ENCODE measurements around the gene SPART. TPM values are rescaled to one million over a fixed set of nuclear protein-coding genes. Genes with fewer than 3 reads are reported as not detected.

Gene SPART
- total RNA-seq, 1 experiment from 2014 or later = 60.6 TPM

DNA sequence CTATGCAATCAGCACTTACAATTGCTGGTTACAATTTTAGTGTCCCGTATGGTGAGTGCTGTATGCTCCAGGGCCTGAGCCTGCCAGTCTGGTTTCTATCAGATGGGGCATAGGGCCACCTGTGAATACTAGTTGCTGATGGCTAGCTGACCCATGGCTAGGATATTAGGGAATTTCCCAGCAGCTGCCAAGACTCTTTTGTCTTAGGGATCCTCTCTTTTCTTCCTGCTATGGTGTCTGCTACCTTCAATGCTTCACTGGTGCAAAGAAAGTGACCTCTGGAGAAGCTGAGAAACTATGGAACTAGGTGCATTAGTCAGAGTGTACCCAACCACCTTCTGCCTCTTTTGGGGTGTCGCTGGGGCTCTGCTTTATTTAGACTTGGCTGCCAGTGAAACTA lies 60.2 kb downstream of the SPART start:
- TF ChIP-seq, protein P1, sequence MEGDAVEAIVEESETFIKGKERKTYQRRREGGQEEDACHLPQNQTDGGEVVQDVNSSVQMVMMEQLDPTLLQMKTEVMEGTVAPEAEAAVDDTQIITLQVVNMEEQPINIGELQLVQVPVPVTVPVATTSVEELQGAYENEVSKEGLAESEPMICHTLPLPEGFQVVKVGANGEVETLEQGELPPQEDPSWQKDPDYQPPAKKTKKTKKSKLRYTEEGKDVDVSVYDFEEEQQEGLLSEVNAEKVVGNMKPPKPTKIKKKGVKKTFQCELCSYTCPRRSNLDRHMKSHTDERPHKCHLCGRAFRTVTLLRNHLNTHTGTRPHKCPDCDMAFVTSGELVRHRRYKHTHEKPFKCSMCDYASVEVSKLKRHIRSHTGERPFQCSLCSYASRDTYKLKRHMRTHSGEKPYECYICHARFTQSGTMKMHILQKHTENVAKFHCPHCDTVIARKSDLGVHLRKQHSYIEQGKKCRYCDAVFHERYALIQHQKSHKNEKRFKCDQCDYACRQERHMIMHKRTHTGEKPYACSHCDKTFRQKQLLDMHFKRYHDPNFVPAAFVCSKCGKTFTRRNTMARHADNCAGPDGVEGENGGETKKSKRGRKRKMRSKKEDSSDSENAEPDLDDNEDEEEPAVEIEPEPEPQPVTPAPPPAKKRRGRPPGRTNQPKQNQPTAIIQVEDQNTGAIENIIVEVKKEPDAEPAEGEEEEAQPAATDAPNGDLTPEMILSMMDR (conservative IDR thresholded peaks at IDR 0.05) = no peak

More for the DNA sequence above, 60.2 kb downstream of the SPART start:
- H3K18ac ChIP-seq (ENCODE audit: insufficient read length, low read depth, low read length) = no peak overlapping the region
- no peak overlapping the region for H3K23ac ChIP-seq (ENCODE audit: insufficient read length, low read depth, low read length)
- Mint-ChIP-seq H3K36me3 (ENCODE audit: insufficient read depth in 1 of 3, low read depth in 3 of 3) (peaks cover 8 to 39% (median 33%) of the 10 kb centered on the region in 3 experiments), H3K27ac (no peak overlapping the region), H3K9me3 (peaks cover 31 to 40% of the 10 kb centered on the region in 2 experiments), H3K4me3 (no peak overlapping the region), H3K27me3 (ENCODE audit: low read depth) (no peaks in the 10 kb centered on the region), H3K4me1 (peaks cover 0 to 8% of the 10 kb centered on the region in 2 experiments; a peak in 1 of 4 replicates)
- no peaks in the 10 kb centered on the region for H3K23me2 ChIP-seq (ENCODE audit: insufficient read length, low read depth, low read length, poor library complexity, severe bottlenecking)
- no peak overlapping the region for H3K4me2 ChIP-seq (ENCODE audit: insufficient read depth, insufficient read length, low read length)
- H4K91ac ChIP-seq (ENCODE audit: insufficient read length, low read depth, low read length) = no peak overlapping the region
- no peaks in the 10 kb centered on the region for H3K4me1 ChIP-seq (ENCODE audit: insufficient read depth, low read length)
- no peaks in the 10 kb centered on the region for H4K20me1 ChIP-seq (ENCODE audit: control insufficient read depth, insufficient read depth, insufficient read length)
- no peaks in the 10 kb centered on the region for H3K27me3 ChIP-seq (ENCODE audit: insufficient read depth, low read length)
- DNase-seq = no peak
- no peak overlapping the region for H4K8ac ChIP-seq (replicated peaks; ENCODE audit: insufficient read length, low read depth, low read length)
- H3K79me1 ChIP-seq (ENCODE audit: insufficient read depth, low read depth, low read length, poor library complexity, severe bottlenecking) = no peaks in the 10 kb centered on the region
- no peak overlapping the region for H3K56ac ChIP-seq (ENCODE audit: insufficient read length, low read depth, low read length)
- no peak overlapping the region for H3T11ph ChIP-seq (ENCODE audit: low read length)
- no peak overlapping the region for H3K14ac ChIP-seq (ENCODE audit: insufficient read depth, low read length)
- H2AK5ac ChIP-seq (ENCODE audit: insufficient read length, low read length) = no peak overlapping the region
- H2BK5ac ChIP-seq (ENCODE audit: insufficient read length, low read length) = no peak overlapping the region
- no peak overlapping the region for H4K5ac ChIP-seq (ENCODE audit: insufficient read length, low read depth, low read length)
- H3K4ac ChIP-seq (ENCODE audit: low read depth, low read length) = no peak overlapping the region
- H2AFZ ChIP-seq (ENCODE audit: low read length) = no peak overlapping the region
- H3K9me3 ChIP-seq (ENCODE audit: control insufficient read depth, low read depth, low read length) = peaks cover 13% of the 10 kb centered on the region
- no peak overlapping the region for H2BK20ac ChIP-seq (ENCODE audit: low read depth, low read length, poor library complexity, severe bottlenecking)
- no peak overlapping the region for H3K9ac ChIP-seq (ENCODE audit: extremely low read depth, insufficient read length, low read length)
- no peak overlapping the region for H2BK15ac ChIP-seq (ENCODE audit: low read depth, low read length)
- H3K27ac ChIP-seq (ENCODE audit: insufficient read length, low read depth, low read length) = no peak overlapping the region
- no peak overlapping the region for H2BK12ac ChIP-seq (ENCODE audit: insufficient read length, low read depth, low read length)
- H3K79me2 ChIP-seq (ENCODE audit: insufficient read depth, low read length) = no peaks in the 10 kb centered on the region; the same call in 1 of the 2 replicates
- no CpG with 5 or more reads among the region's 2 CpGs for WGBS (ENCODE audit: extremely low coverage, insufficient read length, low lambda C conversion rate)
- no peak overlapping the region for H2BK120ac ChIP-seq (ENCODE audit: low read depth, low read length, poor library complexity, severe bottlenecking)

Measured in H9 (cell line).